ENCODE results near the gene CNN1. TPM values are rescaled to one million over a fixed set of nuclear protein-coding genes. Genes with fewer than 3 reads are reported as not detected.
A peak's percentile ranks its signal among the peaks of the same experiment; 100 is the strongest.

CNN1 gene
- total and polyA plus RNA-seq, 9 of the 15 experiments (the other 6 are each of a cell fraction or from before 2014, with no cell fraction given), result 0.23 to 10.6 (median 5.2) TPM

GRCh38 chr19:11535792-11536595, 2.7 kb upstream of the CNN1 start:
- peak overlapping the region; percentile 71 to 88 for H3K9ac ChIP-seq (ENCODE audit: insufficient read depth in 1 of 2, low read depth in 2 of 2, low read length in 2 of 2)
- POLR2A ChIA-PET, result interaction anchor here (0.5 to 1.5 kb wide), 5 partner anchors 13 to 63 kb away, joined by 3 to 6 read pairs (median 3); no protein-coding TSS in a partner anchor
- FAIRE-seq (peak; percentile 69), ATAC-seq (peak; percentile 77), DNase-seq (ENCODE audit: extremely low read depth in 1 of 4, low spot score in 3 of 4) (peak; percentile 95 to 97 (median 97))
- CTCF ChIA-PET (ENCODE audit: low intra/inter-chr PET ratio), result interaction anchor here (0.6 kb wide), 2 partner anchors 40 to 153 kb away, joined by 3 read pairs; no protein-coding TSS in a partner anchor
- no peaks in the 10 kb centered on the region for H4K20me1 ChIP-seq (replicated peaks; ENCODE audit: control insufficient read depth, insufficient read depth, low read length)
- in situ Hi-C loops (cut with MboI) (no loop called here), intact Hi-C loops (cut with micrococcal nuclease) (loop anchor here (5.0 kb wide), 1 partner anchor 39 kb away; no protein-coding TSS in a partner anchor)
- peak overlapping the region; percentile 94 for H2AFZ ChIP-seq (ENCODE audit: low read depth, low read length)
- H3K4me2 ChIP-seq (ENCODE audit: insufficient read depth, low read length), result peak overlapping the region; percentile 85
- H3K79me2 ChIP-seq (ENCODE audit: control insufficient read depth, insufficient read depth, low read length), result no peaks in the 10 kb centered on the region
- H3K9me3 ChIP-seq (replicated peaks; ENCODE audit: control insufficient read depth, insufficient read depth, low read depth, low read length), result no peaks in the 10 kb centered on the region
- no TSS peak for BruUV-seq (replicated peaks)
- H3K4me1 ChIP-seq (replicated peaks in 1 of 2; ENCODE audit: control insufficient read depth in 2 of 2, insufficient read depth in 2 of 2, low read length in 2 of 2), result peaks cover 35 to 53% of the 10 kb centered on the region in 2 experiments; a peak in 4 of 5 replicates
- no peaks in the 10 kb centered on the region for H3K9me1 ChIP-seq (ENCODE audit: control insufficient read depth, insufficient read depth, low read length)
- peak overlapping the region; percentile 40 for H3K4me3 ChIP-seq
- no peaks in the 10 kb centered on the region for H3K27me3 ChIP-seq (ENCODE audit: control insufficient read depth in 2 of 2, insufficient read depth in 2 of 2, low read length in 2 of 2)
- H3K27ac ChIP-seq (ENCODE audit: extremely low read depth, low read depth, low read length), result peak overlapping the region; percentile 84
- H3K36me3 ChIP-seq (ENCODE audit: control insufficient read depth, insufficient read depth, low read length), result no peaks in the 10 kb centered on the region
- 3% methylated on average over 47 of the region's 54 CpGs for WGBS (ENCODE audit: insufficient coverage, low coverage, missing lambda C conversion rate)
- TF ChIP-seq GMEB1 (CRISPR knock-in tag; IDR thresholded peaks at IDR 0.05) (peak; percentile 55), SMARCE1 (IDR thresholded peaks at IDR 0.05) (peak; percentile 57; the same call in 1 of the 2 replicates), PPARD (CRISPR knock-in tag; IDR thresholded peaks at IDR 0.05) (no peak), BRD9 (IDR thresholded peaks at IDR 0.05; ENCODE audit: low read depth, partially characterized antibody) (peak; percentile 94), MCM3 (IDR thresholded peaks at IDR 0.05) (no peak), PBX2 (CRISPR knock-in tag; IDR thresholded peaks at IDR 0.05; ENCODE audit: low read depth) (no peak), PBX2 (tag; conservative IDR thresholded peaks at IDR 0.05; ENCODE audit: low read depth) (no peak), NBN (IDR thresholded peaks at IDR 0.05; ENCODE audit: low read depth) (peak; percentile 97), CBFB (CRISPR knock-in tag; IDR thresholded peaks at IDR 0.05) (no peak; the same call in 1 of the 2 replicates), RREB1 (CRISPR knock-in tag; IDR thresholded peaks at IDR 0.05) (0 out of 2 replicates have a peak, but pooled peaks have one; percentile 40), ZFP36 (IDR thresholded peaks at IDR 0.05; ENCODE audit: low read depth, low read length, partially characterized antibody) (peak; percentile 93)
